Measurements from ENCODE around the gene PHACTR1. TPM values are rescaled to one million over a fixed set of nuclear protein-coding genes. Genes with fewer than 3 reads are reported as not detected.
"Not testable (repeated sequence)": the region's sequence is repeated elsewhere in the genome, so short reads cannot be mapped to it uniquely, and the experiment has no call there.

Gene PHACTR1
- total RNA-seq, 1 donor from 2014 or later: 14.1 TPM

- no peak for DNase-seq (ENCODE audit: low spot score)
Observed at GRCh38 chr6:13101985-13102384, 385.4 kb downstream of the PHACTR1 start.

GRCh38 chr6:13103169-13103568 lies 386.6 kb downstream of the PHACTR1 start:
- no peak for DNase-seq (ENCODE audit: low spot score)

GRCh38 chr6:13105139-13105538 lies 388.6 kb downstream of the PHACTR1 start:
- no peak for DNase-seq (ENCODE audit: low spot score)

- no peak for DNase-seq (ENCODE audit: low spot score)
Observed at GRCh38 chr6:13112921-13113320, 396.4 kb downstream of the PHACTR1 start.

- DNase-seq (ENCODE audit: low spot score): no peak
Observed at GRCh38 chr6:13113376-13113775, 396.8 kb downstream of the PHACTR1 start.

GRCh38 chr6:13113981-13114593 lies 397.5 kb downstream of the PHACTR1 start:
- no peak for DNase-seq (ENCODE audit: low spot score)

GRCh38 chr6:13116155-13116554 lies 399.6 kb downstream of the PHACTR1 start:
- no peak for DNase-seq (ENCODE audit: low spot score)

GRCh38 chr6:13117570-13117969 lies 401.0 kb downstream of the PHACTR1 start:
- DNase-seq (ENCODE audit: low spot score): no peak

GRCh38 chr6:13119549-13119948 lies 403.0 kb downstream of the PHACTR1 start:
- DNase-seq (ENCODE audit: low spot score): no peak

GRCh38 chr6:13120483-13121482 lies 404.2 kb downstream of the PHACTR1 start:
- DNase-seq (ENCODE audit: low spot score): no peak

- DNase-seq (ENCODE audit: low spot score): no peak
Observed at GRCh38 chr6:13124131-13124530, 407.6 kb downstream of the PHACTR1 start.

- no peak for DNase-seq (ENCODE audit: low spot score)
Observed at GRCh38 chr6:13125841-13126240, 409.3 kb downstream of the PHACTR1 start.

- DNase-seq (ENCODE audit: low spot score): no peak
Observed at GRCh38 chr6:13131935-13132661, 415.5 kb downstream of the PHACTR1 start.

GRCh38 chr6:13133894-13134293 lies 417.3 kb downstream of the PHACTR1 start:
- not testable (repeated sequence) for DNase-seq (ENCODE audit: low spot score)

GRCh38 chr6:13135152-13135551 lies 418.6 kb downstream of the PHACTR1 start:
- no peak for DNase-seq (ENCODE audit: low spot score)

- no peak for DNase-seq (ENCODE audit: low spot score)
Observed at GRCh38 chr6:13139119-13139518, 422.6 kb downstream of the PHACTR1 start.

- no peak for DNase-seq (ENCODE audit: low spot score)
Observed at GRCh38 chr6:13140980-13141379, 424.4 kb downstream of the PHACTR1 start.

- no peak for DNase-seq (ENCODE audit: low spot score)
Observed at GRCh38 chr6:13141387-13141786, 424.8 kb downstream of the PHACTR1 start.

- DNase-seq (ENCODE audit: low spot score): no peak
Observed at GRCh38 chr6:13142611-13143010, 426.0 kb downstream of the PHACTR1 start.

GRCh38 chr6:13146442-13146841 lies 429.9 kb downstream of the PHACTR1 start:
- no peak for DNase-seq (ENCODE audit: low spot score)

GRCh38 chr6:13147376-13147775 lies 430.8 kb downstream of the PHACTR1 start:
- DNase-seq (ENCODE audit: low spot score): no peak

- DNase-seq (ENCODE audit: low spot score): no peak
Observed at GRCh38 chr6:13147782-13148181, 431.2 kb downstream of the PHACTR1 start.

Data from ureter (tissue), 1 donor.